NCI-H2081 treated with DMSO at 0.1 percent for 48 hours (cell line): ENCODE data around the gene CNTNAP2.

Source experiments
- DNase-seq: peaks from one replicate; lab custom pipeline; 2025; lab: John Stamatoyannopoulos, UW

Gene CNTNAP2

DNA sequence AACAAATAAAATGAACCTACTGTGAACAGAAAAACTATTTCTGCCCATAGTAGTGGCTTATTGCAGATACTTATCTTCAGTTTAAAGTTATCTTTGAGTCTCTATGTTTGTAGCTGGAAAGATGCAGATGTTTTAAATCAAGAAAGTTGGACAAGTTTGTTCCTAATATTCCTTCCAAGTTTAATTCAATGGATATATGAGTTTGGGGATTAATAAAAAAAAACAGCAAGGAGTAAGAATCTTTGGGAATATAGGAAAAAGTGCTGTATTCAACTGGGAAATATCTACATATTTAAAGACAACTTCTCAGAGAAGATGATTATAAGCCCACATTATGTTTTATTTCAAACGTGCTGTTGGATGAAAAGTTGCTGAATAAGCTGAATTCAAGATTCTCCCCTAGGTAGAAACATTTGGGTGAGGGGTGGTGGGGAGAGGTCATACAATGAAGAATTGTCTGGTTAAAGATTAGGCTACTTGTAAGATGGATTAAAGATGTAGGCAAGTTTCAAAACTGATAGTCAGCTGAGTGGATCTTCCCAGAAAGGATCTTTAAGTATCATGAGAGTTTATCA is 1135.2 kb downstream of the CNTNAP2 start:
- no peak for DNase-seq

DNA sequence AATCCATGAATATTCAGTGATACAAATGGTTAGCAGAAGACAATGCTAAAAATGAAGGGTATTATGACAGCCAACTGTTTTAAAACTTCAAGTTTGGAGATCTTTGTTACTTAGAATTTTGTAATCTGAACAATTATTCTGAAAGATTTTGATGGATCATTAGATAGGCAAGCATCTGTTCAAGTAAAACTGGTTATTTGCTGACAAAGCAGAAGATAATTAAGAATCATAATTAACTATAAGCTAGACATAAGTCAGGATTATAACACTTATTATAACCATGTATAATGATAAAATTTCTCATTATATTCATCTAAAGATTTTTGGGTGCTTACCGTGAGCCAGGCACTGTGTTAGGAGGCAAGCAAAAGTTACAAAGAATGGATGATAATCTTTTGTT is 1145.1 kb downstream of the CNTNAP2 start:
- no peak for DNase-seq

DNA sequence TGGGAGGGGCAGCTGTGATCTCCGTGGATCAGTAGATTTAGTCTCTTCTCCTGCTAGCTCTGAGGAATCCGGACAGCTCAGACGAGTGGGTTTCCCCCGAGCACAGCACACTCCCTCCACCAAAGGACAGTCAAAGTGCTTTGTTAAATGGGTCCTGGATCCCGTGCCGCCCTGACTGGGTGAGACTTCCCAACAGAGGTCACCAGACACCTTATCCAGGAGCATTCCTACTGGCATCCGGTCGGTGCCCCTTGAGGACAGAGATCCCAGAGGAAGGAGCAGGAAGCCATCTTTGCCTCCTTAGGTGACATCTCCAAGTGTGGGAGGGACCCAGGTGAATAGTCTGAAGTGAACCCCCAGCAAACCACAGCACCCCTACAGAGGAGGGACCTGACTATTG is 1148.9 kb downstream of the CNTNAP2 start:
- no peak for DNase-seq

DNA sequence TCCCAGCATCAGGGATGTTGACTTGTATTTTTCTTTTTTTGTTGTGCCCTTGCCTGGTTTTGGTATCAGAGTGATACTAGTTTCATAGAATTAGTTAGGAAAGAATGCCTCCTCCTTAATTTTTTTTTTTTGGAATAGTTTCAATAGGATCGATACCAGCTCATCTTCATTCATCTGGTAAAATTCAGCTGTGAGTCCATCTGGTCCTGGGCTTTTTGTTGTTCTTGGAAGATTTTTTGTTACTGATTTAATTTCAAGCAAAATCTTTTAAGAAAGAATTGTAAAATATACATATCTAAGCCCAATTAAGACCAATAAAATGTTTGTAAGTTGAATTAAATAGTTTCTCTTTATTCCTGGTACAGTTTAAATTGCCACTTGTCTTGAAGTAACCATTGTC is 1159.5 kb downstream of the CNTNAP2 start:
- DNase-seq, result no peak

DNA sequence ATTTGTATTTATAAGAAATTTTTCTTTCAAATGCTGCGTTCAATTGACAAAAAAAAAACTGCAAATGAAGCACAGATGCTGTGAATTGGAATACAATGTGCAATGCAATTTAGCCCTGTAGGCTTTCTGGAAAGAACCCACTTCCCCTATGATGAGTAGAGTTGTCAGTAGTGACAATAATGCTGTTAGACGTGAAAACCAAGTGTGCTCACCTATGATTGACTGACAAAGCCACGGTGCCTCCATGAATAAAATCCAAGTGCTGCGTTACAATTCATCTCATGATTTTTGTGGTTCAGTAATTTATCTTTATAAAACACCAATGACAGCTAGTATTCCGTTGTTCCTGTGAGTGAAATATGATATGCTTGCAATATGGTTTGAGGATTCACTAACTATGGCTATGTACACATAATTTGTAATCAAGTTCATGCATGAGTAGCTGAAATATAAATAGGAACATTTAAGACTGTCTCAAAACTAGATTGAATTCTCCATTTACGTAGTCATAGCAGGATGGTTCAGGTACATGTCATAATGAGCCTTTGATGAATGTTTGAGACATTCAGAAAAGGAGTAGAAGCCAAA is 1160.3 kb downstream of the CNTNAP2 start:
- peak; percentile 68 for DNase-seq

DNA sequence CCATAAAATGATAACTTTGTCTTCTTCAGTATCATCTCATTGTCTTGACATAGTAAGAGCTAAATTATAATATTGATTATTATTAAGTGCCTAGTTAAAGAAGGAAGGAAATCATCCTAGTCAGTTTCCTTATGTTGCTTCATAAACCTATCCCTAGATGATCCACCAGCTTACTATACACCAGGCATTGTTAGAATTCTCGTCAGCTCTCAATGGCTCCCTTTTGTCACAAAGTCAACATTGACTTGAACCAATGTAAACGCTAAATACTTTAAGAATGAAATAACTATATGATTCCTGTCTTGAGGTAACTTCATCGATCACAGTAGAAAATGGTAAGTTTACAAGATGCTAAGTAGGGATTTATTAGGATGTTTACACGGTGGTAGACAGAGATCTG is 1162.9 kb downstream of the CNTNAP2 start:
- peak; percentile 64 for DNase-seq

DNA sequence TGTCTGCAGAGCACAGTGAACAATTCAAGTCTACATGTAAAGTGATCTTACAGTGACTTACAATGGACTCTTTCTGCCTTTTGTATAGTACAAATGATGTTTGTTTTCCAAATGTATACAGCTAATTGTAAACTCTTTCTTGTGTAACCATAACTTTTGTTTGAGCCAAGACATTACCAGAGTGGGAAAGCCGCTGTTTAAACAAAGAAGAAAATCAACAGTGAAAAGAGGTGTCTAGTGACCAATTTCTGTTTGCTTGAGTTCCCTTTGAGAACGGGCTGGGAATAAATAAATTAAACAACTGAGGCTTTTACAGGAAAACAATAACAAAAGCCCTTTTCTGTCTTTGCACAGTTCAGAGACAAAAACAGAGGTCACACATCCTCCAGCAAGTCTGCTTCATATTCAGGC is 1163.4 kb downstream of the CNTNAP2 start:
- DNase-seq, result peak; percentile 84

DNA sequence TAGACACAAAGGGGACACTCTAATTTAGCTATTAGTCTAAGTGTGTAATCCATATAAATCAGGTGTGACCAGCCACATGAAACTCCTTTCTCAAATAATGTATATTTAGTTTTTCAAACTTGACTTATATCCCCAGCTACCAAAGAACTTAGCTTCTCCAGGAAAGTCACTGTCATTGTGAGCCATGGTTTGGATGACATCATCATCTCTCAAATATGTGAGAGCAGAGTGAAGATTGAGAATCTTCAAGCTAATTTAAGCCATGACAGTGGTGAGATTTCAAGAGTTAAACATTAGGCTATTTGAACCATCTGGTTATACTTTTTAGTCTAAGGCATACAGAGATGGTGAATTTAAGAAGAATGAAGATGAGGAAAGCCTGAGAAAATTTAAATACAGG is 1165.6 kb downstream of the CNTNAP2 start:
- no peak for DNase-seq

DNA sequence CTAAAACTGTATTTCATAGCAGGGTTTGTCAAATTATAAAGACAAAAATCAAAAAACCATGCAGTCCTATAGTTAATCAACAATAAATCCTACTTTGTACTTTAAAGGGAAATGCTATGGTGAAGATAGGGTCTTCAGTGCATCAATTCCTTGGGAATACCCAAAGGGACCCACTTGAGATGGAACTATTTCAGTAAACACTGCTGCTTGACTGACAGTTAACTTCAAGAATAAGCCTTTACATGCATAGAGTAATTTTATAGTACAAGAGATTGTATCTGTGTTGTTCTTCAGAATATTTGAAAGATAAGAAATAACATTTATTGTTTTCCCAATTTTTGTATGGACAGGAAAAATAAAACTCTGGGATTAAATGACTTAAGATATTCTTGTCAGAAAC is 1179.6 kb downstream of the CNTNAP2 start:
- DNase-seq, result no peak

DNA sequence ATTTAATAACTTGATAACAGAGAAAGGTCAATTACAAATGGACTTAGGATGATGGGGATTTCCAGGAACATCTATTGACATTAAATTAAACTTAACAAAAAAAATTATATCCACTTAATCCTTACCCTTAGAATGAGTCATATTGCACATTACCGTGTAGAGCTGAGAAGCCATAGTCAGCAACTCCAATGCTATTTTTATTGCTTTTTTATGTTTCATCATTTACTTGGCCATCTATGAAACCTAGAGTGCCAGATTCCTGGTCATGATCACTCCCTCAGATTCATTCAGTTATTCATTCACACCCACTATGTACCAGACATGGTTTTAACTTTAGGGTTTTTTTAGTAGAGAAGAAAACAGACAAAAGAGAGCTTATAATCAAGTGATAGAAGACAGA is 1180.4 kb downstream of the CNTNAP2 start:
- no peak for DNase-seq

DNA sequence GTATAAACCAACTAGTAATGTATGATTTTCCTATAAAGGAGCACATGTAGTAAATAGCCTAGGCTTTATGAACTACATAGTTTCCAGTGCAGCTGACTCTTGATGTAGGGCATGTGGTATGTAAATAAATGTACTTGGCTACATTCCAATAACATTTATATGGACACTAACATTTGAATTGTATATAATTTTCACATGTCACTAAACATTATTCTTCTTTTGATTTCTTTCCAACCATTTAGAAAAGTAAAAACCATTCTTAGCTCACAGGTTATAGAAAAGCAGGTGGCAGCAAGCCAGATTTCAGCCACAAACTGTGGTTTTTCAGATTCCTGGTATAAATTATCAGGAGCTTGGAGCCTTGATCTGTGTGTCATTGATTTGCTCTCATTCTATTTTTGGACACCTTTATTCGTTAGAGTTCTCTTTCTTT is 1182.0 kb downstream of the CNTNAP2 start:
- peak; percentile 88 for DNase-seq

DNA sequence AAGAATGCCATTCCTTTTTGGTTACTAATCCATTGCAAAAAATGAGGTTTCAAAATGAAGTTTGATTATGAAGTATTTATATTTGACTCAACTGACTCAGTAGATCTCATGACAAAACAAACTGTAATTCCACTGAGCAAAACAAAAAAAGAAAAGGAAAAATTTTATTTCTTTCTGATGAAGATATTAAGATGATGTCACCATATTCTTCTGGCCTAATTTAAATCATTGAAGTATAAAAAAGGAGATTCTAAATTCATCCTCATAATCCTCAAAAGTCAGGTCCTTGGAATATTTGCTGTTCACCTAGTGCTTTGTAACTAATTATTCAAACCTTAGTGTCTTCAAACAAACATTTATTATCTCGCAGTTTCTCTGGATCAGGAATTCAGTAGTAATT is 1183.7 kb downstream of the CNTNAP2 start:
- DNase-seq, result no peak

DNA sequence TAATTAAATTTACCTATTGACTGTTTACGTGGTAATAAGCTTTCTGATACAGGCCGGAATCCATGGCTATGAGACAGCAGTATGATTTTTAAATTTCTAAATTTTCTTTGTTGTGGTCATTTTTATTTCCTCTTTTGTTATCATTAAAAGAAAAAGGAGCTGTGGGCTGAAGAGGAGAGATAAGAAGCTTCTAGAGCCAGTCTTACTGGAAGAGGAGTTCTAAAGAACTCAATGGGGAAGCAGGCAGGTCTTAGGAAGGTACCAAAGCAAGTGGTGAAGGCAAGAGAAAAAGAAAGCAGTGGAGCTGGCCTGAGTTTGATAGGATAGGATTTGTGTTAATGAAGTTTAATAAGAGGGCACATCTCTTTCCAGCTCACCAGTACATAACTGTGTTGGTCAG is 1187.8 kb downstream of the CNTNAP2 start:
- no peak for DNase-seq

DNA sequence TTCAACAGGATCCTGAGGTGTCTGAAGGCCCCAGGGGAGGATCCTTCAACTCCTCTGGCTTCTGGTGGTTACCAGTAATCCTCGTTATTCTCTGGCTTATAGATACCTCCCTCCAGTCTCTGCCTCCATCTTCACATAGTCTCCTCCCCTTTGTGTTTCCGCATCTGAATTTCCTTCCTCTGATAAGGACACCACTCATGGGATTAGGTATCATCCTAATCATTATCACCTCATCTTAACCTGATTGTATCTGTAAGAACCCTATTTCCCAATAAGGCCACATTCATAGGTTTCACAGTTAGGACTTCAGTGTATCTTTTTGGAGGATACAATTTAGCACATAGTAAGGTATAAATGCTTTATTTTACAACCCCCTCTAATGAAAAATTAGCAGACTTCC is 1189.2 kb downstream of the CNTNAP2 start:
- DNase-seq, result no peak

DNA sequence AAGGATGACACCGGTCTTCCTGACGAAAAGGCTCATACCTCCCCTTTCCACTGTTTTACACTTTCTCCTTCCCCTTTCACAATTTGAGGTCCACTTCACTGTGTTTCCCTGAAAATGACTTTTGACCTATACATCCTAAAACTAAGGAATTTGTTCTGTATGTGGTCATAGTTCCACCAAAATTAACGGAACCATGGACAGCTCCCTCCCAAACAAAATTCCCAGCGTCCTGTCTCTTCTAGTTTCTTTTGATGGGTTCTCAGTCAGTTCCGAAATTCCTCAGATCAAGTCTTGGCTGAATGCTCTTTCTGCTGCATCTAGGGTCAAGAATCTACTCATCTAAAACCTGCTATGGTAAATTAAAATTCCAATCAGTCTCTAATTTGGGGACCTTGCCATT is 1191.9 kb downstream of the CNTNAP2 start:
- no peak for DNase-seq

DNA sequence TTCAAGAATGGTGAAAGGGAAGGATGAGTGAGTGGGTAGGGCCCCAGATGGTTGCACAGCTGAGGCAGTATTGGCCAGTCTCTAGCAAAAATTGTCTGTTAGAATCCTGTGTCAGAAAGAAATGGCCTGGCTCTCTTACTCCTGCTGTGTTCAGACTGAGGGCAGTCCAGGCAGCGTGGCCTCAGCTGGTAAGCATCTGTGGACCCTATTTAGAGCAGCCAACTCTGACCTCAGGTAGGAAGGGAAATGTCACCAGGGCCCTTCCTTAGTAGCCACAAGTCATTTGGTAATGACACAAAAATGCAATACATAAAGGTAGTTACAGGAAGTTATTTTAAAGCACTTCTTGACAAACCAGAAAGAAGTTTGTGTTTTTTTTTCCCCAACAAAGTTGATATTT is 1194.7 kb downstream of the CNTNAP2 start:
- DNase-seq, result no peak

DNA sequence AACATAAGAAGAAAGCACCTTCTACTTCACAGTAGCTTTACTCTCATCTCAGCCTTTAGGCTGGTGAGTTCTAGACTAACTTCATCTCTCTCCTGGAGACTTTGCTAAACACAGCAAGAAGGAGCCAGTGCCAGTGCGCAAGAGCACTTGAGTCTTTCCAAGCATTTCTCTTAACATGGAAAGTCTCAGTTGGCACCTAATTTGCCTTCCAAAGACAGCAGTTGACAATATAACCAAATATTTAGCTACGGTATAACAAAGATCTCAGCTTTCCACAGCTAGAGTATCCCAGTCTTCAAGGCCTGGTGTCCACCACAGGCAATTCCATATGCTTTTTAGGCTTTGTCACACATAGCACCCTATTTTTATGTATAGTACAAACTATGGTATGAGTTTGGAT is 1204.9 kb downstream of the CNTNAP2 start:
- DNase-seq, result no peak

DNA sequence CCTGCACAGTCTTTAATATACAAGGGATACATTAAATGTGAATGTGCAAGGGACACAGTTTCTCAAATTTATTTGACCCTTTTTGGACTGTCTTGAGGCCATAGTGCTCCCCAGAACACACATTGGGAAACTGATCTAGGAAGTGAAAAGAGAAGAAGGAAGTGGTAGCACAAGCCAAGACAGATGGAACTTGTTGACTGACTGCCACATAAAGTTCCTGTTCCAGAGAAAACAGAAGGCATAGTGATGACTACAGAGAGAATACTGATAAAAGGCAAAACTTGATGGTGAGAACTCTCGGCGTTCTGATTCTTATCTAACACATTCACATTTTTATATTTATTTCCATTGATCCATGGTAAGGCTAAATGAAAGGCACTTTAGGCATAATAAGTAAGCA is 1216.4 kb downstream of the CNTNAP2 start:
- no peak for DNase-seq

DNA sequence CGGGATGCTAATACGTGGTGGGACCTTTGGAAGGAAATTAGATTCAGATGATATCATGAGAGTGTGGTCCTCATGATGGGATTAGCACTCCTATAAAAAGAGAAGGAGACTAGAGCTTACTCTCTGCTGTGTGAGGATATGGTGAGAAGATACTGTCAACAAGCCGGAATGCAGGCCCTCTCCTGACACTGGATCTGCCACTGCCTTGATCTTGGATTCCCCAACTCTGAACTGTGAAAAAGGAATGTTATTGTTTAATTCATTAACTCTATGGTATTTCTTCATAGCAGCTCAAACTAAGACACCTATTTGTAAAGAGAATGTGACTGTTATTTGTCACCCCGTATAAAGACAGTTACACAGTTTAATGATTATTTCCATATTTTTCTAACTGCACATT is 1246.5 kb downstream of the CNTNAP2 start:
- no peak for DNase-seq

DNA sequence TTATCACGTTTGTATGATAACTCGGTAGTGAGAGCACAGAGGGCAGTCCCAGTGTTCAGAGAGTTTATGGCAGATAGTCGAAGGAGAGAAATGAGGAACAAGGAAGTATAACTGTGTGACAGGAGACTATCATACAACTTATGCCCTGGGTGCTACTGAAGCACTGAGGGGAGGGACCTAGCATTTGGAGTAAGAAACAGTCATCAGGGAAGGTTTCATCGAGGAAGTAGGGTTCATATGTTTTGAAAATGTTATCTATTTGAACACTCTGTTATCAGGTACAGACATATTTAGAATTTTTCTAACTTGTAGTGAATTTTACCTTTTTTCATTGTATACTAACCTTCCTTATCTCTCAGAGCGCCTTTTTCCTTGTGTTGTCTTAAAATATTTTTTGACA is 1259.6 kb downstream of the CNTNAP2 start:
- no peak for DNase-seq

DNA sequence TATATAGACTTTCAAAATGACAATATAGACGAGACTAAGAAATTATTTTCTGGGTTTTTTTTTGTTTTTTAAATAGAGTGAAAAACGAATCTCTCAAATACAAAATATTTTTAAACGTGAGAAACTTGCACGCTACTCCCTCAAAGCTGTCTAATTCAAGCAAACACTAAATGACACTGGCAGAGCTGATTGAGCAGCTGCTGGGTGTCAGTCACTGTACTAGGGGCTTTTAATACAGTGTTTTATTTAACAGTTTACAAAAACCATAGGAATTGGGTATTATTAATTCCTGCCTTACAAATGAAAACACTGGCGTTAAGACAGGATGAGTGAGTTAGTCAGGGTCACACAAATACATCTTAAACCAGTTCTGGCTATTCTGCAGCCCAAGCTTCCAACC is 1264.3 kb downstream of the CNTNAP2 start:
- DNase-seq, result no peak

DNA sequence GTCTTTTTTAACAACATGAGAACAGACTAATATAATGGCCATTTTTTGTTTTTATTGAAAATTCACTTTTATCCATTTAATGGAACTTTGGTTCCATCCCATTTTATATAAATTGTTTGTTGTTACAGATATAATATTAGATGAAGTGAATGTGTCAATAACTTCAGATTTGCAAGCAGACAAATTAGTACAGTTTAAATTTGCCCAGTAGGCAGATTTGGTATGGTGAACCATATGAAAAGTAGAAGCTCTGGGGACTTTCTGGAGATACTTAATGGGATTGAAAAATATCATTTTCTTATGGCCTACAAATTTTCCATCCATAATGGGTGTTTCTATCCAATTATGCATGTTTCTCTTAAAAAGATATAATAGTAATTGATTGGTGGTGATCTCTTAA is 1277.7 kb downstream of the CNTNAP2 start:
- DNase-seq, result no peak

DNA sequence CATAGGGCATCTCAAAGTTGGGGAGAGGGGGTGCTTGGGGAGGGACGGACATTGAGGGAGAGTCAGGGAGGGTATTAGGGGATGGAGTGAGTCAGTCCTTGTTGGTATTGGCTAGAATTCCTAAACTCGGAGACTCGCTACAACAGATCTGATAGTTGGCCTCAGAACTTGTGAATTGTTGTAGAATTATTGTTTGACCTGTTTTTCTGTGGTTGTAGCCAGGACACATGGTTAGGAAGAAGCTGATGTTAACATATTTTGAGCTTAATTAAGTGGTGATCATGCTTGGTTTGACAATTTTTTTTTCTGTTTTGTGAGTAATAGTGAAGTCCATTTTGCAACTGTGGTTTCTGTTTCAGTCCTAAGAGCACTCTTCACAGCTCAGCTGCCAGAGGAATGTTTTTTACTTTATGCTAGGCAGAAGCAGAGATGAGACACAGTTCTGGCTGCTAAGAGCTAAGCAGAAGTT is 1283.7 kb downstream of the CNTNAP2 start:
- DNase-seq, result no peak

DNA sequence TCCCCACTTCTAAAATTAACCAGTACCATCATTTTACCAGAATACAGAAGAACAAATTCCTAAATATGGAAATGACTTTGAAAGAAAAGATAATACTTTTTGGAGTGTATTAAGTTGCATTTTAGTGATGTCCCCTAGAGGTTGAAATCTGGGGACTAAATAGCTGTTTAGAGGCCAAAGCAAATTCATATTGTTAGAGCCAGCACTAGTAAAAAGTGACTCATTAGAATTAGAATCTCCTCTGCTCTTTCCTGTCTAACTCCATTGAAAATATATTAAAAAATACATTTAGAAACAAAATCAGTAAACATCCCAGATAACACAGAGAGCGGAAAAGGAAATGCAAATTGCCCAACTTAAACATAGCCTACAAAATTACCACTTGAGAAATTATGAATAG is 1284.3 kb downstream of the CNTNAP2 start:
- no peak for DNase-seq
